HFFc6 (cell line): ENCODE results near the gene TEX13D. TPM values are rescaled to one million over a fixed set of nuclear protein-coding genes. Genes with fewer than 3 reads are reported as not detected.
"Not testable (repeated sequence)": the region's sequence is repeated elsewhere in the genome, so short reads cannot be mapped to it uniquely, and the experiment has no call there.

Source experiments
- DNase-seq: peaks from one replicate; pipeline ENCODE4 v3.0.0-alpha.2; 2018
- H3K27ac Mint-ChIP-seq: 2 replicates; pipeline ENCODE4 v1.8.0; 2020; ENCODE audit warnings: mild to moderate bottlenecking, mixed read lengths
- H3K27me3 Mint-ChIP-seq: 2 replicates; pipeline ENCODE4 v1.8.0; 2021; ENCODE audit warnings: mild to moderate bottlenecking, moderate library complexity, mixed read lengths; ENCODE audit not compliant: insufficient read depth
- H3K36me3 Mint-ChIP-seq: 2 replicates; pipeline ENCODE4 v1.8.0; 2021; ENCODE audit warnings: low read depth, mixed read lengths
- H3K4me1 Mint-ChIP-seq: 2 replicates; pipeline ENCODE4 v1.8.0; 2020; ENCODE audit warnings: low read depth, mixed read lengths
- H3K4me3 Mint-ChIP-seq: 2 replicates; pipeline ENCODE4 v1.8.0; 2020; ENCODE audit warnings: mild to moderate bottlenecking, moderate library complexity, mixed read lengths
- H3K9me3 Mint-ChIP-seq: 2 replicates; pipeline ENCODE4 v1.8.0; 2020; ENCODE audit warnings: mild to moderate bottlenecking, mixed read lengths
- CTCF ChIP-seq: fragments of 200-600 bp; sonication (generic); IDR thresholded peaks from 2 replicates; pipeline ENCODE4 v1.5.0; 2021; ENCODE audit warnings: antibody characterized with exemption, mild to moderate bottlenecking
- long read RNA-seq: library from polyadenylated mRNA; unstranded; transcript quantifications from one replicate; pipeline ENCODE4 v2.0.0, GENCODE V29; 2019
- total RNA-seq, 6 experiments: library from RNA; stranded (reverse); fragmentation: NEBNext Ultra II Directional; extraction: Animal tissue kit (Norgen Biotek cat#: 25700); gene quantifications; 2 replicates in 1 of 6; 3 replicates in 5 of 6; pipeline ENCODE4 v1.2.3, GENCODE V29; 2021

Gene TEX13D
- not detected for total RNA-seq
- long read RNA-seq: 0 reads

- no peak within 1 kb of the TSS for H3K27ac Mint-ChIP-seq
- H3K4me3 Mint-ChIP-seq: no peak within 1 kb of the TSS
- no peak for TF ChIP-seq CTCF
Observed at GRCh38 chrX:124332481-124333424, at the start of gene TEX13D. TEX13D (plus strand) TSS chrX:124332660; CDS start chrX:124332918, 258 bp downstream.

DNA sequence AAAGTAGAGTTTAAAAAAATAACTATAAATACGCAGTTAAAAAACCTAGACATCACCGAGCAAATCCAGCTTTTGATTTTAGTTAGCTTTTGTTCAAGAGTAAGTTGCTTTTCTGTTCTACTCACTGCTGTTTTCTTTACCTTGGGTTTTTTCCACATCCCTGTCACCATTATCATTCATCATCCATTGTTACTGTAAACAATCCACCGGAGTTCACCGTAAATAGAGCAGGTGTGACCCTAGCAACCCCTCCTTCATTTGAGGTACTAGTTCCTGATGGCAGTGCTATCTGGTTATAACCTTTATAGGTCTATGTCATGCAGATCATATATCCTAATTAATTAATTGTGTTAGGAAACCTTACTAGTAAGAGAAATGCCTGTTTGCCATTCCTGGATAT lies 43.0 kb upstream of the TEX13D start:
- Mint-ChIP-seq H3K9me3 (no peaks in the 10 kb centered on the region), H3K36me3 (no peaks in the 10 kb centered on the region), H3K4me1 (no peaks in the 10 kb centered on the region), H3K27me3 (peaks cover 4% of the 10 kb centered on the region), H3K27ac (no peak overlapping the region), H3K4me3 (no peak overlapping the region)
- TF ChIP-seq CTCF: no peak
- DNase-seq: no peak

More at GRCh38 chrX:124332481-124333424, at the start of gene TEX13D:
- Mint-ChIP-seq H3K36me3 (no peaks in the 10 kb centered on the region), H3K27me3 (no peaks in the 10 kb centered on the region; the same call in 1 of the 2 replicates), H3K9me3 (no peaks in the 10 kb centered on the region), H3K4me1 (no peaks in the 10 kb centered on the region)
- no peak for DNase-seq

GRCh38 chrX:124293810-124294209 lies 38.6 kb upstream of the TEX13D start:
- H3K4me1 Mint-ChIP-seq: no peaks in the 10 kb centered on the region
- no peak for DNase-seq
- H3K36me3 Mint-ChIP-seq: no peaks in the 10 kb centered on the region
- no peaks in the 10 kb centered on the region for H3K9me3 Mint-ChIP-seq
- no peaks in the 10 kb centered on the region for H3K27me3 Mint-ChIP-seq
- no peak for TF ChIP-seq CTCF
- no peak overlapping the region for H3K27ac Mint-ChIP-seq
- no peak overlapping the region for H3K4me3 Mint-ChIP-seq

DNA sequence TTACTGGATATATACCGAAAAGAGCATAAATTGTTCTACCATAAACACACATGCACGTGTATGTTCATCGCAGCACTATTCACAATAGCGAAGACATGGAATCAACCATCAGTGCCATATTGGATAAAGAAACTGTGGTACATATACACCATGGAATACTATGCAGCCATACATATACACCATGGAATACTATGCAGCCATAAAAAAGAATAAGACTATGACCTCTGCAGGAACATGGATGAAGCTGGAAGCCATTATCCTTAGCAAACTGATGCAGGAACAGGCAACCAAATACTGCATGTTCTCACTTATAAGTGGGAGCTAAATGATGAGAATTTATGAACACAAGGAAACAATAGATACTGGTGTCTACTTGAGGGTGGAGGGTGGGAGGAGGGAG lies 33.1 kb upstream of the TEX13D start:
- not testable (repeated sequence) for H3K9me3 Mint-ChIP-seq, H3K27me3 Mint-ChIP-seq, DNase-seq, H3K4me3 Mint-ChIP-seq, H3K27ac Mint-ChIP-seq, H3K36me3 Mint-ChIP-seq, H3K4me1 Mint-ChIP-seq

DNA sequence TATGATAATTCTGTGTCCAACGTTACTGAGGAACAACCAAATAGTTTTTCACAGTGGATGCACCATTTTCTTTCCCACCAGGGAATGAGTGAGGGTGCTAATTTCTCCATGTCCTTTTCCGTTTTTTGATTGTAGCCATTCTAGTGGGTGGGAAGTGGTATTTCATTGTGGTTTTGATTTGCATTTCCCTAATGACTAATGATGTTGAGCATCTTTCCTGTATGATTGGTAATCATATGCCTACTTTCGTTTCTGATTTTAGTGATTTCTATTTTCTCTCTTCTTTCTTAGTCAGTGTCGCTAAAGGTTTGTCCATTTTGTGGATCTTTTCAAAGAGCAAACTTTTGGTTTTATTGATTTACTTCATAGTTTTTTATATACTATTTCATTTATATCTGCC lies 32.1 kb upstream of the TEX13D start:
- DNase-seq: no peak
- Mint-ChIP-seq H3K9me3 (no peaks in the 10 kb centered on the region), H3K4me1 (no peaks in the 10 kb centered on the region), H3K27me3 (no peaks in the 10 kb centered on the region), H3K27ac (no peak overlapping the region), H3K4me3 (no peak overlapping the region), H3K36me3 (no peaks in the 10 kb centered on the region)
- no peak for TF ChIP-seq CTCF

GRCh38 chrX:124307253-124307907 lies 25.1 kb upstream of the TEX13D start:
- H3K4me1 Mint-ChIP-seq: no peaks in the 10 kb centered on the region
- no peaks in the 10 kb centered on the region for H3K36me3 Mint-ChIP-seq
- peaks cover 1% of the 10 kb centered on the region; the same call in 1 of the 2 replicates for H3K27me3 Mint-ChIP-seq
- no peak for DNase-seq
- no peaks in the 10 kb centered on the region for H3K9me3 Mint-ChIP-seq
- H3K27ac Mint-ChIP-seq: no peak overlapping the region
- TF ChIP-seq CTCF: no peak
- no peak overlapping the region for H3K4me3 Mint-ChIP-seq
